GM12872 (cell line): ENCODE data around the gene FANCD2.

Experiments used
- CTCF ChIP-seq: IDR thresholded peaks from 3 replicates; pipeline ENCODE4 v1.5.1; 2011; ENCODE audit warnings: low read depth, mild to moderate bottlenecking, low read length, moderate library complexity; ENCODE audit not compliant: insufficient read depth

FANCD2 gene

GRCh38 chr3:10026084-10026890 lies at the start of gene FANCD2:
Gene FANCD2, plus strand, starts transcription at chr3:10026437. Its CDS starts 2,221 bp downstream, at chr3:10028658.
- TF ChIP-seq CTCF, result no peak

DNA sequence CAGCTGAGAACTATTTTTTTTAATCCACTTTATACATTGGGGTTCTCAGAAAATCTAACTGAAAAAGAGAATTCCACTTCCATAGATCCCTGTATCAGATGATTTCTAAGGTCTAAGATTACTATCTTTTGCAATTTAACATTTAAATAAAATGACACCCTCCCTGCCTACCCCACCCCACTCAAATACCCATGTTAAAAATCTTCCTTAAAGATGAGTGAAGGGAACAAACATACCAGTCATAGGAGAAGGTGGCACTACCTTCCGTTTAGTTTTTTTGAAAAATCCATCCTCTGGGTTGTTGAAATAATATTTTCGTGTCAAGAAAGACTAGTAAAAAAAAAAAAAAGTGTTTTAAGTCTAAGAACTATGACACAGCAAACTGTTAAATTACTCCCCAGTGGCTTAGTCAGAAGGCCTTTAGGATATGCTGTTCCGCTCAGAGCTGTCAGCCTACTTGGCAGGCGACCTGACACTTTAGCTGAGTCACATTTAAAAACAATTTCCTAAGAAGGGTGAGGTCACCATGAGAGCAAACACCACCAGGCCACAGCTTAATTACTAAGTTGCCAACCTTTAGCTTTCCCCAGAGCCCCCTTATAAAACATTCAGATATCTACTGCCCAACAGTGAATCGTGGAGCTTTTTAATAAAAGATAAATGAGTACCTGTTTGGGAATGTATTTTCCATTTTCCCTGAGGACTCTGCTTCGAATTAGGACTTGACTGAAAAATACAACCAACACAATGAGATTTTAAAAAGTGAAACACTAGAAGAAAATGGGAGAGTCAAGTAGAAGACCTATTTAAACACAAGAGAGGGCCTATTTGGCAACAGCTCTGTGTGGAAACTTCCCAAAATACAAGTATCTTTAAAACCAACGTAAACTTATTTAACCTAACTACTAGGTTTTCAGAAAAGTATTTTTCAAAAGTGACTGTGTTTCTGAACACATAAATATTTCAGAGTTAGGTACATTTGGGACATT lies 49.2 kb upstream of the FANCD2 start:
- TF ChIP-seq CTCF, result no peak

DNA sequence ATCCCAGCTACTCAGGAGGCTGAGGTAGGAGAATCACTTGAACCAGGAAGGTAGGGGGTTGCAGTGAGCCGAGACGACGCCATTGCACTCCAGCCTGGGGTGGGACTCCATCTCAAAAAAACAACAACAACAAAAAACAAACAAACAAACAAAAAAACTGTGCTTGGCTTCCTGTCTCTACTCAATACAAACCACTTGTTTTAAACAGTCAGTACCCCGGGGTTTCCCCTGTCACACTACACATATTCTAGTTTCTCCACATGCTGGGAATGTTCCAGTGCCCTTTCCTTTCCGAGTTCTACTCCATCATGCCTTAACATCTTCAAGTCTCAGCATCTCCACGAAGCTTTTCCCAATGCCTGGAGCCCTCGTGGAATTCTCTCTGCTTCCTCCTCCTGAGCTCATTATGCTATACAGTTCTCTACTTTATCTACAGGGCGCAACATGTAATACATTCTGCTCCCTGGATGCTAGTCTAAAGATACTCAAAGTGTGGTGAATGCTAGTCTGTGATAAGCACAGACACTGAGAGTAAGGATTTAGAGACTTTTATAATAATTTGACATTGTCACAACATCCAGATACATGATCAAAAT lies 47.4 kb upstream of the FANCD2 start:
- no peak for TF ChIP-seq CTCF

DNA sequence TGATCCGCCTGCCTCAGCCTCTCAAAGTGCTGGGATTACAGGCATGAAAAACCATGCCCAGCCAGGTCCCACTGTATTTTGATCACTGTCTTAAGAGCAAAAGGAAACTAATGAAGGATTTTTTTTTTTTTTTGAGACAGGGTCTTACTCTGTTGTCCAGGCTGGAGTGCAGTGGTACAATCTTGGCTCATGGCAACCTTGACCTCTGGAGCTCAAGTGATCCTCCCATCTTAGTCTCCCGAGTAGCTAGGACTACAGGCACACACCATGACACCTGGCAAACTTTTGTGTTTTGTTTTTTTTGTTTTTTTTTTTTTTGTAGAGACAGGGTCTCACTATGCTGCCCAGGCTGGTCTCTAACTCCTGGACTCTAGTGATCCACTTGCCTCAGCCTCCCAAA lies 46.0 kb upstream of the FANCD2 start:
- TF ChIP-seq CTCF, result no peak

- no peak for TF ChIP-seq CTCF
Measured at GRCh38 chr3:9986230-9986725, 40.0 kb upstream of the FANCD2 start.

- no peak for TF ChIP-seq CTCF
Measured at GRCh38 chr3:9994086-9994844, 32.0 kb upstream of the FANCD2 start.
